ENCODE data around the gene SYNE2.
"Not testable (repeated sequence)": the region's sequence is repeated elsewhere in the genome, so short reads cannot be mapped to it uniquely, and the experiment has no call there.

The SYNE2 gene

DNA sequence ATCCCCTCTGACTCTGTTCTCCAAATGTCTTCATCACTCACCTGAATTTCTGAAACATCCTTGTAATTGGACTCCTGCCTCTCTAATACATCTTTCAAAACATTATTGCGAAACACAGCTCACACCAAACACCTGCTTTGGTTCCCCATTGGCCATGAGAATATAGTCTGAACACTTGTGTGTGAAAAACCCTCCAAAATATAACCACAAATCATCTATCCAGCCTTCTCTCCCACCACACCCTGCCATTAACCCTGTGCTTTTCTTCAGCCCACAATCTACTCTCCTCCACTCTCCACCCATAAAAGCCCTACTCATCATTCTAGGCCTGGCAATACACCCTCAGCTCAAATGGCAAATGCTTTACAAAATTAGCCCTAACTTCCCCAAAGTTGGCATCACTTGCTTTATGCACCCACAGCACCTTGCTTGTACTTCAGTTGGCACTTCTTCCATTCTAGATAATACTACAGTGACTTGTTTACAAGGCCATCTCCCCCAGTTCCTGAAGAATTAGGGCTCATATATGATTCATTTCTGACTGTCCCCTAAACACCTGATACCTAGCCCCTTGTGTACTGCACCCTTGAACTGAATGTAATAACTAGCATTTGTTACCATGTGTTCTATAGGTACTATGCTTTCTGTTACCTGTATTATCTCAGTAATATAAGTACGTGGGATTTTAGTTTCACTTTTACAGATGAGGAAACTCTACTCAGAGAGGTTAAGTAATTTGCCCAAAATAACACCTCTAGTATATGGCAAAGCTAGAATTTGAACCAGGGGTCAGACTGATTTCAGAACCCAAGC lies 17.3 kb downstream of the SYNE2 start:
- not testable (repeated sequence) for DNase-seq (ENCODE audit: low read depth)

DNA sequence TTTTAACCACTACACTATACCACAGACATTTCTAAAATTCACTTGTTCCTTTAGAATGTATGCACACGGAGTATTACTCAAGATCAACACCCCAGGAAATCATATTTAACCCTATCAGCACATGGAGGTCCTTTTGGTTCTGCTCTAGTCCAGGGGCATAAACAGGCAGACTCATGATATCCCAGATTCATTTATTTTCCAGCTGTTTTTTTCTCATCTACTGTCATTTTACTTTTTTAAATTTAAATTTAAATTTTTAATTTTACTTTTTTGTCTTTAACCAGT lies 17.9 kb downstream of the SYNE2 start:
- not testable (repeated sequence) for DNase-seq (ENCODE audit: low read depth)

DNA sequence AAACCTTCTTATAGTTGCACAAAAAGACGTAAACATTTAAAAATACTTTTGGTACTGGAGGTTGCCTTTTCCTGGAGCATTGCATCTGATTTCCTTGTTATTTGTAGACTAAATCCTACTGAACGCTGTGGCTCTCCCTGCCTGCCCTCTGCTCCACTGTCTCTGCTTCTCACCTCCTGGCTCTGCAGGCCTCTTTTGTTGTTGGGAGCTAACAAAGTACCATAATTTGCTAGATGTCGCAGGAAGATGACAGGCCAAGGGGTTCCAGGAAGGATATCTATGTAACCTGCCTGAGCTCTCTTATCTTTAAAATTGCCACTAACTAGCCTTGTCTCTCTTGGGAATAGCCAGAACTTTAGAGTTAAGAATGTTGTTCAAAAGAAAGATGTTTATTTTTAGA lies 21.4 kb downstream of the SYNE2 start:
- no peak for DNase-seq (ENCODE audit: low read depth)

DNA sequence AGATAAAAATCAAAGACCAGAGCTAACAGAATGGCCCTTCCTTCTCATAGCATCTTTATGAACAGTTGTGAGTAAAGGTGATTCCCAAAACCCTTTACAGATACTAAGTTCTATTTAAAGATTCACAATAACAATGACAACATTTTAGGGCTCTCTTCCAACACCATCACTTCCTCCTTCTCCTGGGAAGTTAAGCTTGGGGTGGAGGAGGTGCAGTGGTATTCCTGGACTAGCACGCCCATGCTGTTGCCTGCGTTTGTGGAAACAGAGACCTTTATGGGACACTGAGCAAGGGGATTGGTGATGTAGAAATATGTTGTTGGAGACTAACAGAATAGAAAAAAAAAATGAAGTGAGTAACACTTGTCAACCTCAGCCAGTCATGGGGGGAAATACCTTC lies 22.5 kb downstream of the SYNE2 start:
- DNase-seq (ENCODE audit: low read depth): peak; percentile 33

DNA sequence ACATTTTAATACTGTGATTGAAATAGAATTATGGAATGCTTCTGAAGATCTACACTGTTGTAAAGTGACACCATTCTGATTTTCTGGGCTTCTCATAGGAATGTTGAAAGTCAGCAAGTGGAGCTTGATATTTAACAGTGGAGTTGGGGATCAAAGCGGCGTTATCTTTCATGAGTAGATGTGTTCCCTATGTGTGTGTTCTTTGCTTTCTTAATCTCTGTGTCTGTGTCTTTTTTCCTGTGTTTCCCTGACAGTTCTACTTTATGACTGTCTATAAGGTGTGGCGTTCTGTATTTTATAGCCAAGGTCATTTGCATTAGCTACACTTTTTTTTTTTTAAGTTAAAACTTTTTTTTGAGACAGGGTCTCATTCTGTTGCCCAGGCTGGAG lies 24.7 kb downstream of the SYNE2 start:
- DNase-seq (ENCODE audit: low read depth): no peak

DNA sequence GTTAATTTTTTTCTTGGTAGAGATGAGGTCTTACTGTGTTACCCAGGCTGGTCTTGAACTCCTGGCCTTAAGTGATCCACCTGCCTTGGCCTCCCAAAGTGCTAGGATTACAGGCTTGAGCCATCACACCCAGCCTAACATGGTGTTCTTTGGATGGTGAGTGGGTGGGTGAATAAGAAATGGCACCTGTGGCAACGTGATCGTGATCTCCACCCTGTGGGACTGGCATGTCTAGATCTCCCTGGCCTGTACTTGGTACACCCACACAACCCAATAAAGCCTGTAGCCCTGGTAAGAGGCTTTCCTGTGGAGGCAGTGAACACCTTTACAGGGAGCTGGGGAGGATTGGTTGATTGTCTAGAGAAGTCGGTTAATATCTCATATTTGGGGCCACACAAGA lies 25.2 kb downstream of the SYNE2 start:
- DNase-seq (ENCODE audit: low read depth): no peak

DNA sequence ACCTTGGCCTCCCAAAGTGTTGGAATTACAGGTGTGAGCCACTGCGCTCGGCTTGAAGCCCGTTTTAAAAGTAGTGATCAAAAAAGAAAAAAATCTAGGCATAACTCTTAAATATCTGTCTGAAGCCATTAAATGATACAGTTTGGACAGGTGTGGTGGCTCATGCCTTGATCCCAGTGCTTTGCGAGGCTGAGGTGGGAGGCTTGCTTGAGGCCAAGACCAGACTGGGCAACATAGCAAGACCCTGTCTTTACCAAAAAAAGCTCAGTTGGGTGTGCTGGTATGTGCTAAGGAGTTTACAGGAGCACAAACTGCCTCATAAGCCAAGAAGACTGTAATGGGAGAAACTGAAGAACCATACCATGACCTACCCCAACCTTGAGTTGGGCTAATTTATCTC lies 26.0 kb downstream of the SYNE2 start:
- no peak for DNase-seq (ENCODE audit: low read depth)

DNA sequence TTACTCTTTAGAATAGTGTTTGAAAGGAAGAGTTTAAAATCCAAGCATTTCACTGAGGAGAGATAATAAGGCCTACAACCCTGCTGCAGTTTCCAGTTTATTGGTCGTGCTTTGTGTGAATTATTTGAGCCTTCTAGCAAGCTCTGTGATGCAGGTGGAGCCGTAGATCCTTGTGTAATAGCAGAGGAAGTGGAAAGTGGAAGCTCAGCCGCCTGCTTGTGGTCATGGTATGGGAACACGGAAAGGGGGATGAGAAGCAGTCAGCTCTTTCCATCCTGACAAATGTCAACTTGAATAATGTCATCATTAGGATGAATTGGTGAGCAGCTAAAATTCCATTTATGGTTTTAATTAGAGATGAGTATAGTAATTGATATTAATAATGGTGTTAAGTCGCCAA lies 29.1 kb downstream of the SYNE2 start:
- DNase-seq (ENCODE audit: low read depth): no peak

DNA sequence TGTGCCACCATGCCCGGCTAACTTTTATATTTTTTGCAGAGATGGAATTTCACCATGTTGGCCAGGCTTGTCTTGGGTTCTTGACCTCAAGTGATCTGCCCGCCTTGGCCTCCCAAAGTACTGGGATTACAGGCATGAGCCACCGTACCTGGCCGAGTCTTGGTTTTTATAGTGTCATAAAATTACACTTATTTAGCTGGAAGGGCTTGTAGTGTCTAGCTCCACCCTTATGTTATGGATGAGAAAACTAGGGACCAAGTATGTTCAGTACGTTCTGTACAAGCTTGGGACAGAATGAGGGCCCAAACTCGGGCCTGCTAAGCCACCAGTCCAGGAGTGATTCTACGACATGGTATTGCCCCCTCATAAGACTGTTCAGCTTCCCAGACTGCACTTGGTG lies 35.1 kb downstream of the SYNE2 start:
- no peak for DNase-seq (ENCODE audit: low read depth)

DNA sequence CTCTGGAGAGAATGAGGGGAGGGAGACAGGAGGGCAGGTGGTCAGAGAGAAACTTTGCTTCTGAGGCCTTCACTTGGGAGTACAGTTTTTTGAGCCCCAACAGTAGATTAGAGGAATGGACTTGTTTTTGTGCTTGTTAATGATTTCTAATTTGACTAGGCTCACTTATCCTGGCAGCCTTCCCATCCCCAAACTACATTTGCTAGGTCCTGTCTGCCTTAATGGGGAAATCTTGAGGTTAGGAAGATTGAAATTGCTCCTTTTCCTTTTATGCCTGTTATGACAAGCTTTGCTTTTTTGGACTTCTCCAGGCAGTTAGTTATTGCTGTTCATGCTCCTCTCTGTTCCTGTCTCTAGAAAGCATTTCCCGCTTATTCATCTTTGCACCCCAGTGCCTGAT lies 37.7 kb downstream of the SYNE2 start:
- no peak for DNase-seq (ENCODE audit: low read depth)

DNA sequence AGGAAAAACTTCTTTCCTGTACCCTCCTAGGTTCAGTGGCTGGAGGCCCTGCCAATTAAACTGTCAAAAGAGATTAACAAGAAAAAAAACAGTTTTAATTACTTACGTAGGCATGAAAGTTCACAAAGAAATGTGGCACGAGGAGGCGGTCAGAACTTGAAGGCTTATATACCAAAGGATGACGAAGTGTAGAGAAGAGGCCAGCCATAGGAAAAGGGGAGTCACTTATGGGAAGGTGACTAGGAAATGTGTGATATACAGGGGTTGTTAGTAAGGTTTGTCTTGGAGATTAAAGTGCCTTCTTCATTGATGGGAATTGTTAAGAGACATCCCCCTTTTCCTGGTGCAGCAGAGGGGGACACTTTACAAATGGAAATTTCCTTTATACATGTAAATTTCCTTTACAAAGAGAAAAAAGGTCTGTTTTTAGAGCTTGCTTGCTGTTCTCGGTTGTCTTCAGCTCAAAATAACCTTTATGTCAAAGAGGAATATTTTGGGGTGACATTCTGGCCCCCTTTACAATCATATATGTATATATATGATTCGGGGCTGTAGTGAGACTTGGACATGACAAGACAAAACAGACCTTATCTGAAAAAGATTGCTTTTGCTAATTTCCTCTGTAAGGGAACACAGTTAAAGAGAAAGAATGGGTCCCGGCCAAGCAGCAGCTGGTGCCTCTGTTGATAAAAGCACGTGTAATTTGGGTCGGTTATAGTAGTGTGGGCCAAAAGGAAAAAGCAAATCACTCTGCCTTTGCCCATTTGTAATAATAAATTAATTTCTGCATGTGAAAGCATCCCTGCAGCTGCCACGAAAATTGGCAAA lies 38.6 kb downstream of the SYNE2 start:
- DNase-seq (ENCODE audit: low read depth): no peak

DNA sequence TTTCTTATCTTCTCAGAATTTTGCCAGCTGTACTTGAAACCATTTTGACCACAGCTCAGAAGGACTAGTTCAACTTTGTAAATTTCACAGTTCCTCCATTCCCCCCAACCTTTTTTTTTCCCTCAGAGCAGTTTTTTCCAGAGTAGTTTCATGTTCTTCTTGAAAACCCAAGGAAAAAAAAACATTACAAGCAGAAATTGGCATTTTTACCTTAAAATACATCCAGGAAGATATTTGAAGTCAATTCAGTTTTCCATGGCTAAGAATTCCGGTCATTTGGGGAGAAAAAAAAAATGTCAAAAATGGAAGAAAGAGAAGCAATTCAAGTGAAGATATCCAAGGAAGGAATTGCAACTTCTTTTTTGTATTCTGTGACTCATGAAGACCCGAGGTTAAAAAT lies 39.5 kb downstream of the SYNE2 start:
- no peak for DNase-seq (ENCODE audit: low read depth)

DNA sequence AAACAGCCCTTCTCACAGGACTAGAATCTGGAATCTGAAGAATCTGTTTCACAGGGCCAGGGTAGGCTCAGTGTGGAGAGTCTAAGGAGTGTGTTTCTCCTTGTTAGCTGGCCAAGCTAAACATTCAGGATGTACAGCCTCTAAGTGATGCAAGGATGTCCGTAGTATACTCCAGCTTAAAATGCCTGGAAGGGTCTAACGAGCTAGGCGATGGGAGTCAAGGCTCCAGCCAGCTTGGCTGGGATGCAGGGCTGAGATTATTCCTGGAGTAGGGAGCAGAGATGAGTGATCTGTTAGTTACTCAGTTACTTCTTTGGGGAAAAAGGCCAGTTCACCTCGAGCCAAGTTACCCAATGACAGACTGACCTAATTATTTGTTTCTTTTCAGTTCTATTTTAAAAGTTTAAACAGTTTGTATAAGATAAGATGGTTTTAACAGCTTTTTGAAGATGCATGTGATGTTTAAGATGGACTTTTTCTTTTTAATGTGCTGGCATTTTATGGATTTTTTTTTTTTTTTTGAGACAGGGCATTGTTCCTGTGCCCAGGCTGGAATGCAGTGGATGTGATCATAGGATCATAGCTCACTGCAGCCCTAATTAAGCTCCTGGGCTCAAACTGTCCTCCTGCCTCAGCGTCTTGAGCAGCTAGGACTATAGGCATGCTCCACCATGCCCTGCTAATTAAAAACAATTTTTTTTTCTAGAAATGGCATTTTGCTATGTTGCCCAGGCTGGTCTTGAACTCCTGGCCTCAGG lies 41.1 kb downstream of the SYNE2 start:
- peak; percentile 21 for DNase-seq (ENCODE audit: low read depth)

DNA sequence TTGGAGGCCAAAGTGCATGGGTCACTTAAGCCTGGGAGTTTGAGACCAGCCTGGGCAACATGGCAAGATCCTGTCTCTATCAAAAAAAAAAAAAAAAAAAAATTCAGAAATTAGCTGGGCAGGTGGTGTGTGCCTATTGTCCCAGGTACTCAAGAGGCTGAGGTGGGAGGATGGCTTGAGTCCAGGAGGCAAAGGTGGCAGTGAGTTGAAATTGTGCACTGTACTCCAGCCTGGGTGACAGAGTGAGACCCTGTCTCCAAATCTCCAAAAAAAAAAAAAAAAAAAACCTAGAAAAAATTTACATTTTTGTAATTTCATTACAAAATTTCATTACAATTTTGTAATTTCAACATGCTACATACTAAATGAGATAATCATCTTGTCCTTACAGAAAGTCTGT lies 42.7 kb downstream of the SYNE2 start:
- DNase-seq (ENCODE audit: low read depth): no peak

DNA sequence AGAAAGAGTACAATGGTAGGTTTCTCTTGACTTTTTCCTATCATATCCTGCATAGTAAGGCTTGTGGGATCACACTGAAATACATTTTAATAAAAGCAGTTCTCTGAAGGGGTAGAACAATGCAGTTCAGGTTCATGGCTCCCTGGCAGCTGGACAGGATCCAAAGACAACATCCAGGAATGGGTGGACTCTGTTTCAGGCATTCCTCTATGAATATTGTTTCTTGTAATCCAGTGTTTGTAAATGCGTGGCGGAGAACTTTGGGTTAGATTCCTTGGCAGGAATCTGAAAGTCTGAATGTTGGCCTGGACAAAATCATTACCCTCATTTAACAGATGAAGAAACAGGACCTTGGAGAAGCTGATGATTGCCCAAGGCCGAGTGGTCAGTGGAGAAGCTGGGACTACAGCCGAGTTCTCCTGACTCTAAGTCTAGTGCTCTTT lies 43.5 kb downstream of the SYNE2 start:
- DNase-seq (ENCODE audit: low read depth): peak; percentile 25

DNA sequence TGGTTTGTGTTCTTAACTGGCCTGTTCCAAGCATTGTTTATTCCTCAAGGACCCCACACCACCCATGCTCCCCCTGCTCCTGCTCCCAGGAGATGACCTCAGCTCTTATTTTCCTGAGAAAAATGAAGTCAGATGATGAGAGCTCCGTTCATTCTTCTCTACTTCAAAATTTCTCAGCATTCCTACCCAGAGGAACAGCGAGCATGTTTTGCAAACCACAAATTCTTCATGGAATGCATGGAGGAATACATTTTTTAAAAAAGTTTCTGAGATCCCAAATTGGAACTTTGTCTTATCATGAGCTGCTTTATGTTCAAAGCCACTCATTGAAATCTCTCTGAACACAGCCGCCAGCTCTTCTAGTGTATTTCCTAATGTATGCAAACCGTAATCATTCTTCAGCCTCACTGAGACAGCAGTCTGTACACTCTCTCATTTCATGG lies 44.9 kb downstream of the SYNE2 start:
- DNase-seq (ENCODE audit: low read depth): no peak

DNA sequence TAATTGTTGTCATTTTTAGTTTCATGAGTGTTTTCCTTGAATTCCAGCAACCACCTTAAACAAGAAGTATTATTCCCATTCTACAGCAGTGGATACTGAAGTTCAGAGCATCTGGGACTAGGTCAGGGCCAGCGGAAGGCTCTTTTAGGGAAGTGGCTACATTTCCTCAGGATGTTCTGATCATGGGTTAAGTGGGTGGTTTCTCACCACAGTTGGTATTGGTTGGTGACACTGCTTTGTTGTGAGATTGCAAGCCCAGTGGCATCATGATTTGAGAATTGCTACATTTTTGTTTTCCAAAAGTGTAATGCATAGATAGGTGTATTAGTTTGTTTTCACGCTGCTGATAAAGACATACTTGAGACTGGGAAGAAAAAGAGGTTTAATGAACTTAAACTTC lies 47.1 kb downstream of the SYNE2 start:
- no peak for DNase-seq (ENCODE audit: low read depth)

DNA sequence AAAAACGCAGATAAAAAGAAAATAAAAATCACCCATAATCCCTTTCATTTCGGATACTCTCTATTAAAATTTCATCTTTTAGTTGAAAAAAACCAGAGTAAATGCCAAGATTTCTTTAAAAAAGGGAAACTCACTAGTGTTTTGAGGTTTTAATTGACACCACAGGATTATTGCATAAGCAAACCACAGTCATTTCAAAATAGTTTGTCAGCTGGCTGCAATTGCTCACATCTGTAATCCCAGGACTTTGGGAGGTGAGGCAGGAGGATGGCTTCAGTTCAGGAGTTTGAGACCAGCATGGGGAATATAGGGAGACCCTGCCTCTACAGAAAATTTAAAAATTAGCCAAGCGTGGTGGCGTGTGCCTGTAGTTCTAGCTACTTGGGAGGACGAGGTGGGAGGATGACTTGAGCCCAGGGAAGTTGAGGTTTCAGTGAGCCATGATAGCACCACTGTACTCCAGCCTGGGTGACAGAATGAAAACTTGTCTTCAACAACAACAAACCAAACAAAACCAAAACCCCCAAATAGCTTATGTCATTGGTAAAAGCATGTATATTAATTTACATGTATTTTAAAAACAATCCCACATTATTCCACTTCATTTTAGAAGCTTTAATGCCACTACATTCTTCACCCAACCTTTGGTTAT lies 48.8 kb downstream of the SYNE2 start:
- DNase-seq (ENCODE audit: low read depth): peak; percentile 26

DNA sequence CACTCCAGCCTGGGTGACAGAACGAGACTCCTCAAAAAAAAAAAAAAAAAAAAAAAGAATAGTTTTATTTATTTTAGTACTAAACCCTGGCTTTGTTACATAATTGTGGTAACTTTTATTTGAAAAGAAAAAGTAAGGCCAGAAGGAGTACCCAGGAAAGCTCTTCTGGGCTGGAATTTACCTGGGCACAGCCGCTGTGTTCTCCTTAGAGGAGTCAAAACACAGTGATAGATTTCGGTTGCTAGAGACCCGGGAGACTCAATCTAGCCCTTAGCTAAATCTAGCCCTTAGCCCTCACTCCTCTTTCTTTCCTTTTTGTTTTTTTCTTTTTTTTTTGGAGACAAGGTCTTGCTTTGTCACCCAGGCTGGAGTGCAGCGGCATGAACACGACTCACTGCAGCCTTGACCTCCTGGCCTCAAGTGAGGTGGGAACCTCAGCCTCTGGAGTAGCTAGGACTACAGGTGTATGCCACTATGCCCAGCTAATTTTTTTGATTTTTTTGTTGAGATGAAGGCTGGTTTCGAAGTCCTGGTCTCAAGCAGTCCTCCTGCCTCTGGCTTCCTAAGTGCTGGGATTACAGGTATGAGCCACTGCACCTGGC lies 49.7 kb downstream of the SYNE2 start:
- no peak for DNase-seq (ENCODE audit: low read depth)

DNA sequence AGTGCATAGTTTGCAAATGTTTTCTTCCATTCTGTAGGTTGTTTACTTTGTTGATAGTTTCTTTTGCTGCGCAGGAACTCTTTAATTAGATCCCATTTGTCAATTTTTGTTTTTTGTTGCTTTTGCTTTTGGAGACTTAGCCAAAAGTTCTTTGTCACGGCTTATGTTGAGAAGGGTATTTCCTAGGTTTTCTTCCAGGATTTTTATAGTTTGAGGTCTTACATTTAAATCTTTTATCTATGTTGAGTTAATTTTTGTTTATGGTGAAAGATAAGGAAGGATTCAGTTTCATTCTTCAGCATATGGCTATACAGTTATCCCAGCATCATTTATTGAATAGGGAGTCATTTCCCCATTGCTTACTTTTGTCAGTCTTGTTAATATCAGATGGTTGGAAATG lies 51.9 kb downstream of the SYNE2 start:
- DNase-seq (ENCODE audit: low read depth): no peak

DNA sequence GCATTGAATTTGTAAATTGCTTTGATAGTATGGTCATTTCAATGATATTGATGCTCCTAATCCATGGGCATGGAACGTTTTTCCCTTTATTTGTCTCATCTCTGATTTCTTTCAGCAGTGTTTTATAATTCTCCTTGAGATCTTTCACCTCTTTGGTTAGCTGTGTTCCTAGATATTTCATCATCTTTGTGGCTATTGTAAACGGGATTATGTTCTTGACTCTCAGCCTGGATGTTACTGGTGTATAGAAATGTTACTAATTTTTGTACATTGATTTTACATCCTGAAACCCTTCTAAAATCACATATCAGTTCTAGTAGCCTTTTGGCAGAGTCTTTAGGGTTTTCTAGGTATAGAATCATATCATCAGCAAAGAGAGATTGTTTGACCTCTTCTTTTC lies 52.6 kb downstream of the SYNE2 start:
- DNase-seq (ENCODE audit: low read depth): no peak
